Measurements from ENCODE around the gene ELOVL7. TPM values are rescaled to one million over a fixed set of nuclear protein-coding genes. Genes with fewer than 3 reads are reported as not detected.

The ELOVL7 gene
- total RNA-seq, 1 experiment from 2014 or later: 2.5 TPM

DNA sequence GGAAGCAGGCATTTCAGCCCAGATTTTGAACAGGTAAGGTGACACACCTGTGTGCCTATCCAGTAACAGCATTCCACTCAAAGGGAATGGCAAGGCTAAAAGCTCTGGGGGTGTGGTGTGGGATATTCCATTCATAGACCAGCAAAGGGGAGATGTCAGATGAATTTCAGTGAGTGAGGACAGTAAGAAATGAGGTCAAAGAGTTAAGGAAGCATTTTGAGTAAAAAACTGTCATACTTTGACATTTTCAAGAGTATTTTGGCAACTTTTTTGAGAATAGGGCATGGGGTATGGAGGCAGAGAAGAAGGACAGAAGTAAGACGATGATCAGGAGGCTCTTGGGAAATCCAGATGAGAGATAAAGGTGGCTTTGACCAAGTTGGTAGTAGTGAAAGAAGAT, 2.2 kb upstream of the ELOVL7 start:
- no peak overlapping the region for H4K5ac ChIP-seq (ENCODE audit: insufficient read length, low read depth, low read length)
- TF ChIP-seq, protein P1, sequence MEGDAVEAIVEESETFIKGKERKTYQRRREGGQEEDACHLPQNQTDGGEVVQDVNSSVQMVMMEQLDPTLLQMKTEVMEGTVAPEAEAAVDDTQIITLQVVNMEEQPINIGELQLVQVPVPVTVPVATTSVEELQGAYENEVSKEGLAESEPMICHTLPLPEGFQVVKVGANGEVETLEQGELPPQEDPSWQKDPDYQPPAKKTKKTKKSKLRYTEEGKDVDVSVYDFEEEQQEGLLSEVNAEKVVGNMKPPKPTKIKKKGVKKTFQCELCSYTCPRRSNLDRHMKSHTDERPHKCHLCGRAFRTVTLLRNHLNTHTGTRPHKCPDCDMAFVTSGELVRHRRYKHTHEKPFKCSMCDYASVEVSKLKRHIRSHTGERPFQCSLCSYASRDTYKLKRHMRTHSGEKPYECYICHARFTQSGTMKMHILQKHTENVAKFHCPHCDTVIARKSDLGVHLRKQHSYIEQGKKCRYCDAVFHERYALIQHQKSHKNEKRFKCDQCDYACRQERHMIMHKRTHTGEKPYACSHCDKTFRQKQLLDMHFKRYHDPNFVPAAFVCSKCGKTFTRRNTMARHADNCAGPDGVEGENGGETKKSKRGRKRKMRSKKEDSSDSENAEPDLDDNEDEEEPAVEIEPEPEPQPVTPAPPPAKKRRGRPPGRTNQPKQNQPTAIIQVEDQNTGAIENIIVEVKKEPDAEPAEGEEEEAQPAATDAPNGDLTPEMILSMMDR (conservative IDR thresholded peaks at IDR 0.05): no peak
- no peak overlapping the region for H3K9ac ChIP-seq (ENCODE audit: extremely low read depth, insufficient read length, low read length)
- H3K9me3 ChIP-seq (ENCODE audit: control insufficient read depth, low read depth, low read length): no peaks in the 10 kb centered on the region
- no peak overlapping the region for H2BK120ac ChIP-seq (ENCODE audit: low read depth, low read length, poor library complexity, severe bottlenecking)
- H2AK5ac ChIP-seq (ENCODE audit: insufficient read length, low read length): no peak overlapping the region
- H3K23ac ChIP-seq (ENCODE audit: insufficient read length, low read depth, low read length): no peak overlapping the region
- H3K4me2 ChIP-seq (ENCODE audit: insufficient read depth, insufficient read length, low read length): no peak overlapping the region
- no peaks in the 10 kb centered on the region for H3K79me1 ChIP-seq (ENCODE audit: insufficient read depth, low read depth, low read length, poor library complexity, severe bottlenecking)
- no peak overlapping the region for H3T11ph ChIP-seq (ENCODE audit: low read length)
- H3K4me1 ChIP-seq (ENCODE audit: insufficient read depth, low read length): peaks cover 3% of the 10 kb centered on the region; the same call in 1 of the 2 replicates
- Mint-ChIP-seq H3K27me3 (ENCODE audit: low read depth) (peaks cover 29% of the 10 kb centered on the region), H3K4me1 (peaks cover 22 to 23% of the 10 kb centered on the region in 2 experiments), H3K27ac (no peak overlapping the region), H3K36me3 (ENCODE audit: insufficient read depth in 1 of 3, low read depth in 3 of 3) (no peaks in the 10 kb centered on the region), H3K9me3 (no peaks in the 10 kb centered on the region; a peak in 1 of 5 replicates), H3K4me3 (no peak overlapping the region)
- no peaks in the 10 kb centered on the region for H4K20me1 ChIP-seq (ENCODE audit: control insufficient read depth, insufficient read depth, insufficient read length)
- no peak overlapping the region for H2BK5ac ChIP-seq (ENCODE audit: insufficient read length, low read length)
- no peak overlapping the region for H3K27ac ChIP-seq (ENCODE audit: insufficient read length, low read depth, low read length)
- no peak overlapping the region for H2BK15ac ChIP-seq (ENCODE audit: low read depth, low read length)
- no peak overlapping the region for H3K56ac ChIP-seq (ENCODE audit: insufficient read length, low read depth, low read length)
- H3K27me3 ChIP-seq (ENCODE audit: insufficient read depth, low read length): peaks cover 10% of the 10 kb centered on the region; the same call in 1 of the 2 replicates
- no peak overlapping the region for H4K91ac ChIP-seq (ENCODE audit: insufficient read length, low read depth, low read length)
- no peak overlapping the region for H3K14ac ChIP-seq (ENCODE audit: insufficient read depth, low read length)
- no peak overlapping the region for H3K18ac ChIP-seq (ENCODE audit: insufficient read length, low read depth, low read length)
- H4K8ac ChIP-seq (replicated peaks; ENCODE audit: insufficient read length, low read depth, low read length): no peak overlapping the region
- peaks cover 19% of the 10 kb centered on the region for H3K23me2 ChIP-seq (ENCODE audit: insufficient read length, low read depth, low read length, poor library complexity, severe bottlenecking)
- WGBS (ENCODE audit: extremely low coverage, insufficient read length, low lambda C conversion rate): no CpG with 5 or more reads among the region's 1 CpG
- no peaks in the 10 kb centered on the region for H3K79me2 ChIP-seq (ENCODE audit: insufficient read depth, low read length)
- H3K4ac ChIP-seq (ENCODE audit: low read depth, low read length): no peak overlapping the region
- no peak for DNase-seq
- no peak overlapping the region for H2BK12ac ChIP-seq (ENCODE audit: insufficient read length, low read depth, low read length)
- no peak overlapping the region for H2BK20ac ChIP-seq (ENCODE audit: low read depth, low read length, poor library complexity, severe bottlenecking)
- H2AFZ ChIP-seq (ENCODE audit: low read length): no peak overlapping the region
